H1 (cell line): ENCODE results near the gene VDAC2. TPM values are rescaled to one million over a fixed set of nuclear protein-coding genes. Genes with fewer than 3 reads are reported as not detected.
"Not testable (repeated sequence)": the region's sequence is repeated elsewhere in the genome, so short reads cannot be mapped to it uniquely, and the experiment has no call there.

Source experiments
- CTCF ChIA-PET: fragments of 300-600 bp; sonication (Branson Sonifier 250); formaldehyde crosslinking; loops from one replicate; lab custom pipeline; 2021; ENCODE audit not compliant: partially characterized antibody; lab: Charles Lee
- POLR2A ChIA-PET: fragments of 300-600 bp; sonication (Branson Sonifier 250); formaldehyde crosslinking; loops from one replicate; lab custom pipeline; 2021; ENCODE audit warnings: inconsistent platforms; ENCODE audit not compliant: partially characterized antibody; lab: Charles Lee
- DNase-seq, 2 experiments: peaks; one replicate each; pipeline versions ENCODE4 v3.0.0 to v3.0.0-alpha.2; 2010 to 2022; ENCODE audit warnings: low spot score in 2 of 2, low read depth in 1 of 2, mixed read lengths in 1 of 2
- FAIRE-seq: peaks from 2 replicates; lab custom pipeline; 2011; peaks lifted over from hg19 to GRCh38; lab: Jason Lieb, UNC
- H2AFZ ChIP-seq: 2 replicates; pipeline ENCODE4 v1.8.1; 2012; ENCODE audit warnings: low read length, inconsistent platforms
- H2AK5ac ChIP-seq: 2 replicates; pipeline ENCODE4 v1.6.1; 2013; ENCODE audit warnings: low read depth, low read length
- H2BK120ac ChIP-seq: replicated peaks from 2 replicates; pipeline ENCODE3; 2013; ENCODE audit warnings: low read depth, low read length, inconsistent platforms
- H2BK12ac ChIP-seq: 2 replicates; pipeline ENCODE4 v1.6.1; 2013; ENCODE audit warnings: low read depth, low read length
- H2BK15ac ChIP-seq: 2 replicates; pipeline ENCODE4 v1.6.1; 2013; ENCODE audit warnings: low read length
- H2BK20ac ChIP-seq: 2 replicates; pipeline ENCODE4 v1.6.1; 2013; ENCODE audit warnings: low read length
- H2BK5ac ChIP-seq: 2 replicates; pipeline ENCODE4 v1.6.1; 2013; ENCODE audit warnings: low read depth, low read length
- H3K14ac ChIP-seq: 2 replicates; pipeline ENCODE4 v1.6.1; 2013; ENCODE audit warnings: inconsistent platforms; ENCODE audit not compliant: insufficient read length
- H3K18ac ChIP-seq: 2 replicates; pipeline ENCODE4 v1.6.1; 2013; ENCODE audit warnings: low read length; ENCODE audit errors: extremely low read depth
- H3K23ac ChIP-seq: 2 replicates; pipeline ENCODE4 v1.6.1; 2013; ENCODE audit warnings: inconsistent platforms; ENCODE audit not compliant: insufficient read length
- H3K23me2 ChIP-seq: 2 replicates; pipeline ENCODE4 v1.6.1; 2013; ENCODE audit warnings: low read depth, low read length
- H3K27ac ChIP-seq: 2 replicates; pipeline ENCODE4 v1.6.1; 2011; ENCODE audit warnings: low read depth, low read length, inconsistent platforms
- H3K27me3 ChIP-seq, 4 experiments: replicated peaks in 1 of 4; 1 replicate in 1 of 4; 2 replicates in 3 of 4; pipeline versions ENCODE4 v1.6.1 to v1.8.1; 2011 to 2013; ENCODE audit warnings: low read length in 3 of 4, mild to moderate bottlenecking in 3 of 4, inconsistent platforms in 2 of 4, mixed read lengths in 2 of 4, moderate library complexity in 1 of 4; ENCODE audit not compliant: control insufficient read depth in 3 of 4, insufficient read depth in 3 of 4; ENCODE audit errors: extremely low read depth in 1 of 4
- H3K36me3 ChIP-seq, 4 experiments: 2 replicates each; pipeline versions ENCODE4 v1.6.1 to v1.8.1; 2011 to 2013; ENCODE audit warnings: mild to moderate bottlenecking in 4 of 4, low read length in 3 of 4, moderate library complexity in 2 of 4, control low read depth in 1 of 4, inconsistent platforms in 1 of 4; ENCODE audit not compliant: insufficient read depth in 4 of 4, control insufficient read depth in 2 of 4
- H3K4ac ChIP-seq: replicated peaks from 2 replicates; pipeline ENCODE3; 2013; ENCODE audit warnings: low read length, low read depth, mixed read lengths, inconsistent platforms; ENCODE audit not compliant: insufficient read length
- H3K4me1 ChIP-seq, 4 experiments: replicated peaks in 1 of 4; 1 replicate in 1 of 4; 2 replicates in 3 of 4; pipeline versions ENCODE4 v1.6.1 to v1.8.1; 2011 to 2013; ENCODE audit warnings: low read length in 3 of 4, inconsistent platforms in 2 of 4, mixed read lengths in 1 of 4; ENCODE audit not compliant: insufficient read depth in 4 of 4, control insufficient read depth in 3 of 4
- H3K4me2 ChIP-seq, 2 experiments: 2 replicates each; pipeline versions ENCODE4 v1.6.1 to v1.8.1; 2011 to 2013; ENCODE audit warnings: low read depth in 2 of 2, low read length in 2 of 2, control low read depth in 1 of 2, inconsistent platforms in 1 of 2, mild to moderate bottlenecking in 1 of 2; ENCODE audit not compliant: insufficient read depth in 1 of 2
- H3K4me3 ChIP-seq, 4 experiments: fragments of 200-600, 300-600 bp in 1 of 4; sonication (generic), shearing (Covaris generic), sonication (Bioruptor Twin) in 1 of 4; 2 replicates each; pipeline versions ENCODE4 v1.5.1 to v1.8.1; 2011 to 2016; ENCODE audit warnings: low read length in 4 of 4, low read depth in 3 of 4, control low read depth in 2 of 4, inconsistent platforms in 2 of 4, mild to moderate bottlenecking in 2 of 4, mixed read lengths in 1 of 4, moderate library complexity in 1 of 4; ENCODE audit not compliant: insufficient read depth in 2 of 4; ENCODE audit errors: extremely low read depth in 1 of 4
- H3K56ac ChIP-seq: replicated peaks from 2 replicates; pipeline ENCODE3; 2013; ENCODE audit warnings: low read depth, mild to moderate bottlenecking, mixed read lengths, low read length, inconsistent platforms; ENCODE audit not compliant: insufficient read length
- H3K79me1 ChIP-seq: 2 replicates; pipeline ENCODE4 v1.6.1; 2013; ENCODE audit warnings: low read depth, low read length, control low read depth
- H3K79me2 ChIP-seq, 2 experiments: 2 replicates each; pipeline versions ENCODE4 v1.6.1 to v1.8.1; 2012 to 2013; ENCODE audit warnings: low read length in 2 of 2, mild to moderate bottlenecking in 2 of 2, inconsistent platforms in 1 of 2; ENCODE audit not compliant: insufficient read depth in 2 of 2, control insufficient read depth in 1 of 2
- H3K9ac ChIP-seq, 4 experiments: replicated peaks in 1 of 4; 1 replicate in 1 of 4; 2 replicates in 3 of 4; pipeline versions ENCODE4 v1.6.1 to v1.8.1; 2011 to 2013; ENCODE audit warnings: low read depth in 3 of 4, low read length in 3 of 4, control low read depth in 2 of 4, mild to moderate bottlenecking in 2 of 4, moderate library complexity in 2 of 4, inconsistent platforms in 1 of 4; ENCODE audit errors: extremely low read depth in 1 of 4
- H3K9me3 ChIP-seq, 2 experiments: 2 replicates each; pipeline versions ENCODE4 v1.6.1 to v1.8.1; 2012 to 2013; ENCODE audit warnings: mild to moderate bottlenecking in 2 of 2, moderate library complexity in 2 of 2, control low read depth in 1 of 2, inconsistent platforms in 1 of 2, low read depth in 1 of 2, low read length in 1 of 2, mixed read lengths in 1 of 2; ENCODE audit not compliant: insufficient read depth in 2 of 2
- H4K20me1 ChIP-seq, 2 experiments: replicated peaks in 1 of 2; 2 replicates each; pipeline versions ENCODE3 to v1.8.1; 2011 to 2013; ENCODE audit warnings: inconsistent platforms in 2 of 2, low read length in 2 of 2, mild to moderate bottlenecking in 1 of 2; ENCODE audit not compliant: insufficient read depth in 2 of 2, control insufficient read depth in 1 of 2
- H4K5ac ChIP-seq: 2 replicates; pipeline ENCODE4 v1.6.1; 2013; ENCODE audit warnings: low read length, low read depth, mixed read lengths, inconsistent platforms; ENCODE audit not compliant: insufficient read length
- H4K8ac ChIP-seq: 2 replicates; pipeline ENCODE4 v1.8.0; 2013; ENCODE audit warnings: mild to moderate bottlenecking, moderate library complexity, low read length, inconsistent platforms; ENCODE audit not compliant: insufficient read depth; ENCODE audit errors: extremely low read depth
- H4K91ac ChIP-seq: replicated peaks from 2 replicates; pipeline ENCODE3; 2013; ENCODE audit warnings: low read length, mixed read lengths, inconsistent platforms; ENCODE audit not compliant: insufficient read length
- CBX5 ChIP-seq: fragments of 300-800, 300-1000 bp; sonication (generic); IDR thresholded peaks from 2 replicates; pipeline ENCODE4 v1.7.1; 2016; ENCODE audit warnings: antibody characterized with exemption, low read length, low read depth
- EGR1 ChIP-seq: IDR thresholded peaks from 2 replicates; pipeline ENCODE4 v1.6.1; 2011; ENCODE audit warnings: low read depth, low read length, borderline replicate concordance
- WGBS, 2 experiments: shearing (Covaris generic) in 1 of 2; methylation state at CpG; one replicate each; pipeline versions ENCODE4 v1.1.6 to v1.1.7; 2013 to 2015; ENCODE audit warnings: low lambda C conversion rate in 2 of 2, mixed read lengths in 2 of 2, inconsistent platforms in 1 of 2, low coverage in 1 of 2, missing lambda C conversion rate in 1 of 2; ENCODE audit not compliant: insufficient replicate concordance in 2 of 2, insufficient coverage in 1 of 2, insufficient read length in 1 of 2; ENCODE audit errors: extremely low coverage in 1 of 2, missing lambda C conversion rate in 1 of 2; 5-methylcytosine and 5-hydroxymethylcytosine counted together
- polyA plus RNA-seq, 7 experiments: library from polyadenylated mRNA; depleted of rRNA in 3 of 7; stranded (reverse) in 5 of 7; unstranded in 2 of 7; fragments of >200 nt in 5 of 7; fragments of 200-250 nt in 2 of 7; gene quantifications; 1 replicate in 5 of 7; 2 replicates in 1 of 7; 4 replicates in 1 of 7; pipeline versions ENCODE4 v1.2.1 to v1.2.3, GENCODE V29; 2011 to 2013; ENCODE audit warnings: missing spikeins in 2 of 7, mixed read lengths in 2 of 7
- total RNA-seq: library from RNA; stranded (reverse); fragmentation: NEBNext Ultra II Directional; extraction: Animal tissue kit (Norgen Biotek cat#: 25700); gene quantifications from 2 replicates; pipeline ENCODE4 v1.2.1, GENCODE V29; 2021

Gene VDAC2
- total and polyA plus RNA-seq, 2 of the 8 experiments (the other 6 are each of a cell fraction or from before 2014, with no cell fraction given): 89.8 to 284 TPM

DNA sequence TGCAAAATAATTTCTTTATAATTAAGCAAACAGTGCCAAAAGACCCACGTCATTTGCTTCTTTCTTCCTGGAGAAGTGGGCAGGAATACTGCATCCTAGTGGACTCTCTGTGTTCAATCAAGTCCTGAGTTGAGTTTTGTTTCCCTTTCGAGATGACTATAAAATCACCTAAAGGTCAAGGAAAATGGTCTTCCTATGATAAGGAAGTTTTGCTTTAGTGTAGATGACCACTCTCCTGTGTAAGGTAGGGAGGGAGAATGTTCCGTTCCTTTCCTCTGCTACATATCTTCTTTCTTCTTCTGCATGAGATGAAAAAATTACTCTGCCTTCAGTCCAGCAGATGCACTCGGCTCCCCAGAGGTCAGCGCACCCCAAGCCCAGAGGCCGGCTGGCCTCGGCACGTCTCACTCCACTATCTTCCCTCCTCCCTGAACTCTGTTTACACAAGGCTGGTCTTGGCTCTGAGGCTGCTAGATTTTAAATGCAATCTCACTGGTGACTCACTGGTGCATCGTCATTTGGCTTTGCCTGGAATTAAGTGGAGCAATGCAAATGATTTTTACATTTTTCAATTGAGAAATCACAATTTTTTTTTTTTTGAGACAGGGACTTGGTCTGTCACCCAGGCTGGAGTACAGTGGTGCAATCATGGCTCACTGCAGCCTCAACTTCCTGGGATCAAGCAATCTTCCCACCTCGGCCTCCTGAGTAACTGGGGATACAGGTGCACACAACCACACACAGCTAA lies 18.6 kb upstream of the VDAC2 start (continued):
- TF ChIP-seq CBX5 (no peak), EGR1 (no peak)

- not testable (repeated sequence) for H3K36me3 ChIP-seq, H2BK12ac ChIP-seq, H2BK20ac ChIP-seq, H2BK5ac ChIP-seq, H3K4me3 ChIP-seq, H4K91ac ChIP-seq, H3K4me1 ChIP-seq, H4K20me1 ChIP-seq, H3K14ac ChIP-seq, H3K4ac ChIP-seq, H4K5ac ChIP-seq, H3K18ac ChIP-seq, H3K9me3 ChIP-seq, DNase-seq, H3K27me3 ChIP-seq, H2AK5ac ChIP-seq, H3K79me2 ChIP-seq, H3K27ac ChIP-seq, H3K9ac ChIP-seq, H2AFZ ChIP-seq, H2BK15ac ChIP-seq, H3K23me2 ChIP-seq, H3K79me1 ChIP-seq, H3K4me2 ChIP-seq, H3K56ac ChIP-seq, H3K23ac ChIP-seq, H4K8ac ChIP-seq, H2BK120ac ChIP-seq, FAIRE-seq
- CTCF ChIA-PET: interaction anchor here (0.7 to 2.0 kb wide), 4 partner anchors 9 to 127 kb away, joined by 3 to 5 read pairs (median 3); a partner anchor contains a TSS
- POLR2A ChIA-PET: interaction anchor here (0.6 to 36.7 kb wide), 5 partner anchors 15 to 1374 kb away, joined by 3 to 801 read pairs (median 4); partner anchors contain the start of genes COMTD1 and VDAC2
- 94% methylated on average over 4 of the region's 4 CpGs; no CpG with 5 or more reads in 1 of the 2 experiments for WGBS, 2 experiments
Measured at GRCh38 chr10:75194625-75195024, 16.0 kb upstream of the VDAC2 start.
